ENCODE measurements around the gene RTTN.

Gene RTTN

GRCh38 chr18:70028734-70029133 is 176.8 kb downstream of the RTTN start:
- no peak for DNase-seq (ENCODE audit: low read depth)

- no peak for DNase-seq (ENCODE audit: low read depth)
Observed at GRCh38 chr18:70028084-70028483, 177.4 kb downstream of the RTTN start.

- no peak for DNase-seq (ENCODE audit: low read depth)
Observed at GRCh38 chr18:70025580-70025979, 179.9 kb downstream of the RTTN start.

- no peak for DNase-seq (ENCODE audit: low read depth)
Observed at GRCh38 chr18:70024829-70025228, 180.7 kb downstream of the RTTN start.

GRCh38 chr18:70024093-70024492 is 181.4 kb downstream of the RTTN start:
- no peak for DNase-seq (ENCODE audit: low read depth)

GRCh38 chr18:70022636-70023035 is 182.9 kb downstream of the RTTN start:
- no peak for DNase-seq (ENCODE audit: low read depth)

GRCh38 chr18:70021498-70021897 is 184.0 kb downstream of the RTTN start:
- no peak for DNase-seq (ENCODE audit: low read depth)

GRCh38 chr18:70021043-70021442 is 184.4 kb downstream of the RTTN start:
- DNase-seq (ENCODE audit: low read depth), result no peak

GRCh38 chr18:70019991-70020390 is 185.5 kb downstream of the RTTN start:
- no peak for DNase-seq (ENCODE audit: low read depth)

- no peak for DNase-seq (ENCODE audit: low read depth)
Observed at GRCh38 chr18:70019136-70019535, 186.4 kb downstream of the RTTN start.

GRCh38 chr18:70015127-70015526 is 190.4 kb downstream of the RTTN start:
- no peak for DNase-seq (ENCODE audit: low read depth)

GRCh38 chr18:70005580-70005979 is 199.9 kb downstream of the RTTN start:
- no peak for DNase-seq (ENCODE audit: low read depth)

GRCh38 chr18:70004696-70005095 is 200.8 kb downstream of the RTTN start:
- no peak for DNase-seq (ENCODE audit: low read depth)

- no peak for DNase-seq (ENCODE audit: low read depth)
Observed at GRCh38 chr18:69999656-70000055, 205.8 kb downstream of the RTTN start.

GRCh38 chr18:69998523-69998987 is 206.9 kb downstream of the RTTN start:
- DNase-seq (ENCODE audit: low read depth), result no peak

- DNase-seq (ENCODE audit: low read depth), result no peak
Observed at GRCh38 chr18:69996951-69997798, 208.3 kb downstream of the RTTN start.

- DNase-seq (ENCODE audit: low read depth), result no peak
Observed at GRCh38 chr18:69996417-69996816, 209.1 kb downstream of the RTTN start.

- no peak for DNase-seq (ENCODE audit: low read depth)
Observed at GRCh38 chr18:69995774-69996173, 209.7 kb downstream of the RTTN start.

GRCh38 chr18:69992776-69993175 is 212.7 kb downstream of the RTTN start:
- DNase-seq (ENCODE audit: low read depth), result no peak

GRCh38 chr18:69987870-69988269 is 217.6 kb downstream of the RTTN start:
- DNase-seq (ENCODE audit: low read depth), result no peak

GRCh38 chr18:69985239-69985638 is 220.2 kb downstream of the RTTN start:
- no peak for DNase-seq (ENCODE audit: low read depth)

GRCh38 chr18:69982417-69982816 is 223.1 kb downstream of the RTTN start:
- DNase-seq (ENCODE audit: low read depth), result no peak

GRCh38 chr18:69981948-69982347 is 223.5 kb downstream of the RTTN start:
- DNase-seq (ENCODE audit: low read depth), result no peak
